DND-41 (cell line): ENCODE results near the gene RNASE8.

Source experiments
- ATAC-seq: fragments of 200-7000 bp; cut with Tn5 transposase; 3 replicates; pipeline ENCODE4 v1.9.1; 2021; ENCODE audit warnings: low read depth; ENCODE audit not compliant: insufficient read depth
- DNase-seq: peaks from one replicate; pipeline ENCODE4 v3.0.0-alpha.2; 2020
- H2AFZ ChIP-seq: 2 replicates; pipeline ENCODE4 v1.6.0; 2012; ENCODE audit warnings: low read depth, low read length
- H3K27ac ChIP-seq: 2 replicates; pipeline ENCODE4 v1.5.1; 2012; ENCODE audit warnings: low read length, inconsistent platforms
- H3K27me3 ChIP-seq: fragments of 200-600 bp; sonication (generic); 2 replicates; pipeline ENCODE4 v1.6.0; 2012; ENCODE audit warnings: low read length, mild to moderate bottlenecking, inconsistent platforms; ENCODE audit not compliant: insufficient read depth, poor library complexity
- H3K36me3 ChIP-seq: 2 replicates; pipeline ENCODE4 v1.5.1; 2012; ENCODE audit warnings: low read length, inconsistent platforms; ENCODE audit not compliant: insufficient read depth
- H3K4me1 ChIP-seq: 2 replicates; pipeline ENCODE4 v1.5.1; 2012; ENCODE audit warnings: mild to moderate bottlenecking, low read length; ENCODE audit not compliant: insufficient read depth
- H3K4me2 ChIP-seq: 2 replicates; pipeline ENCODE4 v1.6.0; 2012; ENCODE audit warnings: mild to moderate bottlenecking, moderate library complexity, low read length, inconsistent platforms; ENCODE audit not compliant: insufficient read depth
- H3K4me3 ChIP-seq, 2 experiments: fragments of 200-600 bp in 1 of 2; shearing (Covaris generic) in 1 of 2; 2 replicates each; pipeline ENCODE4 v1.5.1; 2012 to 2016; ENCODE audit warnings: inconsistent platforms in 2 of 2, low read length in 2 of 2, mild to moderate bottlenecking in 2 of 2, low read depth in 1 of 2, moderate library complexity in 1 of 2
- H3K79me2 ChIP-seq: 2 replicates; pipeline ENCODE4 v1.6.0; 2012; ENCODE audit warnings: low read length, inconsistent platforms; ENCODE audit not compliant: insufficient read depth
- H3K9ac ChIP-seq: 2 replicates; pipeline ENCODE4 v1.6.0; 2012; ENCODE audit warnings: low read depth, mild to moderate bottlenecking, inconsistent platforms, low read length, moderate library complexity
- H3K9me3 ChIP-seq: 2 replicates; pipeline ENCODE4 v1.5.1; 2012; ENCODE audit warnings: low read length, moderate library complexity, mild to moderate bottlenecking, inconsistent platforms; ENCODE audit not compliant: insufficient read depth, severe bottlenecking
- H4K20me1 ChIP-seq: 2 replicates; pipeline ENCODE4 v1.6.0; 2012; ENCODE audit warnings: low read length; ENCODE audit not compliant: insufficient read depth
- EZH2 ChIP-seq: IDR thresholded peaks from 3 replicates; pipeline ENCODE4 v1.6.1; 2012; ENCODE audit warnings: borderline replicate concordance, low read depth, mild to moderate bottlenecking, moderate library complexity, low read length, inconsistent platforms; ENCODE audit not compliant: severe bottlenecking
- TF ChIP-seq, protein P1 (sequence below): IDR thresholded peaks from 2 replicates; pipeline ENCODE4 v1.5.1; 2012; ENCODE audit warnings: borderline replicate concordance, low read length, moderate library complexity, mild to moderate bottlenecking; ENCODE audit not compliant: poor library complexity, severe bottlenecking; ENCODE audit errors: extremely low read depth

RNASE8 gene

DNA sequence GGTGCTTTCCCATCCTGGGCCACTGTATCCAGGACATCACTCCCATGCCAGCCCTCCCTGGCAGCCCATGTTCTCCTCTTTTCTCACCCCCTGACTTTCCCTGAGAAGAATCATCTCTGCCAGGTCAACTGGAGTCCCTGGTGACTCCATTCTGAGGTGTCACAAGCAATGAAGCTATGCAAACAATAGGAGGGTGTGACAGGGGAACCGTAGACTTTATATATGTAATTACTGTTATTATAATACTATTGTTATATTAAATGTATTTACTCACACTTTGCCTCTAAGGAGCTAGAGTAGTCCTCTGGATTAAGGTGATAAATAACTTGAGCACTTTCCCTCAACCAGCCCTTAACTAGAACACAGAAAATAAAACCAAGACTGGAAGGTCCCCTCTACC, 31.6 kb downstream of the RNASE8 start:
- H3K4me1 ChIP-seq: peaks cover 6% of the 10 kb centered on the region; the same call in 1 of the 2 replicates
- no peak for TF ChIP-seq EZH2
- TF ChIP-seq, protein P1, sequence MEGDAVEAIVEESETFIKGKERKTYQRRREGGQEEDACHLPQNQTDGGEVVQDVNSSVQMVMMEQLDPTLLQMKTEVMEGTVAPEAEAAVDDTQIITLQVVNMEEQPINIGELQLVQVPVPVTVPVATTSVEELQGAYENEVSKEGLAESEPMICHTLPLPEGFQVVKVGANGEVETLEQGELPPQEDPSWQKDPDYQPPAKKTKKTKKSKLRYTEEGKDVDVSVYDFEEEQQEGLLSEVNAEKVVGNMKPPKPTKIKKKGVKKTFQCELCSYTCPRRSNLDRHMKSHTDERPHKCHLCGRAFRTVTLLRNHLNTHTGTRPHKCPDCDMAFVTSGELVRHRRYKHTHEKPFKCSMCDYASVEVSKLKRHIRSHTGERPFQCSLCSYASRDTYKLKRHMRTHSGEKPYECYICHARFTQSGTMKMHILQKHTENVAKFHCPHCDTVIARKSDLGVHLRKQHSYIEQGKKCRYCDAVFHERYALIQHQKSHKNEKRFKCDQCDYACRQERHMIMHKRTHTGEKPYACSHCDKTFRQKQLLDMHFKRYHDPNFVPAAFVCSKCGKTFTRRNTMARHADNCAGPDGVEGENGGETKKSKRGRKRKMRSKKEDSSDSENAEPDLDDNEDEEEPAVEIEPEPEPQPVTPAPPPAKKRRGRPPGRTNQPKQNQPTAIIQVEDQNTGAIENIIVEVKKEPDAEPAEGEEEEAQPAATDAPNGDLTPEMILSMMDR: no peak
- H3K9me3 ChIP-seq: no peaks in the 10 kb centered on the region
- H4K20me1 ChIP-seq: peaks cover 8% of the 10 kb centered on the region; the same call in 1 of the 2 replicates
- DNase-seq (no peak), ATAC-seq (no peak)
- H3K9ac ChIP-seq: no peak overlapping the region
- H3K4me2 ChIP-seq: no peak overlapping the region
- H3K4me3 ChIP-seq: no peak overlapping the region
- H3K27ac ChIP-seq: no peak overlapping the region
- no peak overlapping the region for H2AFZ ChIP-seq
- no peaks in the 10 kb centered on the region for H3K79me2 ChIP-seq
- no peaks in the 10 kb centered on the region for H3K27me3 ChIP-seq
- H3K36me3 ChIP-seq: peaks cover 29% of the 10 kb centered on the region

DNA sequence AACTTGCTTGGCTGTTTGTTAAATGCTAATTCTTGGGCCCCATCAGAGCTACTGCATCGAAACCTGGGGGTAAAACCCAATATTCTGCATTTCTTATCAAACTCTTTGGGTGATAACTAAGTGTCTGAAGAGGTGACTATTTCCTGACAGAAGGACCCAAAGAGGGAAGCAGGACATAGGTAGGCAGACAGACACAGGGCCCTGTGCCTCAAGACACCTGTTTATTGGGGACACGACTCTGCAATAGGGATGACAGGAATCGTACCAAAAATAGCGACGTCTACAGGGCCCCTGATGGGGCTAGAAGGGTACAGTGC, 32.2 kb downstream of the RNASE8 start:
- Histone ChIP-seq H3K4me1 (peaks cover 6% of the 10 kb centered on the region; the same call in 1 of the 2 replicates), H3K4me2 (no peak overlapping the region), H4K20me1 (peaks cover 8% of the 10 kb centered on the region; the same call in 1 of the 2 replicates), H3K27me3 (no peaks in the 10 kb centered on the region), H3K9me3 (no peaks in the 10 kb centered on the region), H3K79me2 (no peaks in the 10 kb centered on the region), H3K27ac (no peak overlapping the region), H3K9ac (no peak overlapping the region), H2AFZ (no peak overlapping the region), H3K4me3 (no peak overlapping the region), H3K36me3 (peaks cover 29% of the 10 kb centered on the region)
- TF ChIP-seq, protein P1: no peak
- TF ChIP-seq EZH2: no peak
- DNase-seq: no peak
- no peak for ATAC-seq

DNA sequence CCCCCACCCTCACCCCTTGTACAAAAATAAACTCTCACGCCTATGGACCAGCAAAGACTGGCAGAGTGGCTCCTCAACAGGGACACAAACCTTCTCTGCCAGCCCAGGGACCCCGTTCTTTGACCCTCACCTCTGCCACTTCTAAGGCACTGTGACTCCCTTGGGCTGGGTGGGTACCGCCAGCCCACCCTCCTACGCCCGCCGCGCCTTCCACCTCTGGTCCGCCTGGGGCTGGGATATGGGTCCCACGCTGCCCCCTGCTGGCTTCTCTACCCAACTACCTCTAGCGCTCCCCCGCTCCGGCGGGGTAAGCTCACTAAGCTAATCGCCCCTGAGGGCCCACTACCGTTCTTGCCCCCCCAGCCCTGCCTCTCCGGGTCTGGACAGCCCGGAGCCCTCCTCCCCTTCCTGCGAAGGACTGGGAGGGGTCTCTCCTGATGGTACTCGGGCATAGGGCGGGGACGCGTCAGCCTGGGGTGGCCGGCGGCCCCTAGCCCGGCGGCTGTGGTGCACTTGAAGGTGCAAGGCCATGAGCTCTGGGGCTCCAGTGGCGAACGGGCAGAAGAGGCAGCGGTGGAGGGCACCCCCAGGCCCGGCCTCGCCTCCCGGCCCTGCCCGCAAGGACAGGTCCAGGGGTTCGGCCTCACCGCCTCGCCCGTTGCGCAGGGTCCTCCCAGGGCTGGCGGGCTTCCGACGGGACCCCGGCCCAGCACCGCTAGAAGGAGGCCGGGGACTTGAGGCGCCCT, 32.7 kb downstream of the RNASE8 start:
- Histone ChIP-seq H3K4me1 (peaks cover 6% of the 10 kb centered on the region; the same call in 1 of the 2 replicates), H3K27me3 (no peaks in the 10 kb centered on the region), H3K9ac (no peak overlapping the region), H2AFZ (no peak overlapping the region), H3K79me2 (no peaks in the 10 kb centered on the region), H3K36me3 (peaks cover 29% of the 10 kb centered on the region), H3K9me3 (no peaks in the 10 kb centered on the region), H3K4me2 (no peak overlapping the region), H3K27ac (no peak overlapping the region), H4K20me1 (peaks cover 8% of the 10 kb centered on the region), H3K4me3 (no peak overlapping the region)
- peak; percentile 46 for DNase-seq
- no peak for TF ChIP-seq EZH2
- TF ChIP-seq, protein P1: peak; percentile 64
- ATAC-seq: peak; percentile 16; the same call in 1 of the 3 replicates
